GM23248 (cell line): Measurements from ENCODE around the gene RBM5. TPM values are rescaled to one million over a fixed set of nuclear protein-coding genes. Genes with fewer than 3 reads are reported as not detected.
A peak's percentile ranks its signal among the peaks of the same experiment; 100 is the strongest.

Experiments
- DNase-seq: peaks from one replicate; pipeline ENCODE4 v3.0.0-alpha.2; 2015
- H2AFZ ChIP-seq: fragments of 200-600 bp; sonication (generic); 2 replicates; pipeline ENCODE4 v1.6.1; 2016; ENCODE audit warnings: antibody characterized with exemption
- H3F3A ChIP-seq: fragments of 200-600 bp; sonication (generic); 2 replicates; pipeline ENCODE4 v1.6.1; 2016; ENCODE audit warnings: mild to moderate bottlenecking, antibody characterized with exemption, mixed run types; ENCODE audit not compliant: insufficient read depth
- H3K27ac ChIP-seq: fragments of 200-600 bp; sonication (generic); 2 replicates; pipeline ENCODE4 v1.5.1; 2016; ENCODE audit warnings: mild to moderate bottlenecking
- H3K27me3 ChIP-seq: fragments of 200-600 bp; sonication (generic); replicated peaks from 2 replicates; pipeline ENCODE4 v1.6.1; 2016; ENCODE audit warnings: mild to moderate bottlenecking; ENCODE audit not compliant: insufficient read depth
- H3K36me3 ChIP-seq: fragments of 200-600 bp; sonication (generic); 2 replicates; pipeline ENCODE4 v1.6.1; 2016; ENCODE audit warnings: low read depth, mild to moderate bottlenecking
- H3K4me1 ChIP-seq: fragments of 200-600 bp; sonication (generic); 2 replicates; pipeline ENCODE4 v1.6.1; 2016; ENCODE audit warnings: mild to moderate bottlenecking; ENCODE audit not compliant: insufficient read depth
- H3K4me2 ChIP-seq: fragments of 200-600 bp; sonication (generic); one replicate; pipeline ENCODE4 v1.6.1; 2016; ENCODE audit warnings: mild to moderate bottlenecking; ENCODE audit not compliant: unreplicated experiment
- H3K4me3 ChIP-seq: fragments of 200-600 bp; sonication (generic); 2 replicates; pipeline ENCODE4 v1.5.1; 2016; ENCODE audit warnings: mild to moderate bottlenecking
- H3K79me2 ChIP-seq: fragments of 200-600 bp; sonication (generic); 2 replicates; pipeline ENCODE4 v1.6.1; 2016; ENCODE audit warnings: mild to moderate bottlenecking; ENCODE audit not compliant: insufficient read depth
- H3K9ac ChIP-seq: fragments of 200-600 bp; sonication (generic); 2 replicates; pipeline ENCODE4 v1.6.1; 2016; ENCODE audit warnings: mild to moderate bottlenecking
- H3K9me2 ChIP-seq: fragments of 200-600 bp; sonication (generic); 2 replicates; pipeline ENCODE4 v1.6.1; 2016; ENCODE audit warnings: mixed run types, mild to moderate bottlenecking, moderate library complexity; ENCODE audit not compliant: insufficient read depth
- H3K9me3 ChIP-seq: fragments of 200-600 bp; sonication (generic); one replicate; pipeline ENCODE4 v1.6.1; 2017; ENCODE audit warnings: low read depth
- H4K20me1 ChIP-seq: fragments of 200-600 bp; sonication (generic); 2 replicates; pipeline ENCODE4 v1.6.0; 2016; ENCODE audit not compliant: insufficient read depth
- EZH2 ChIP-seq: fragments of 200-600 bp; sonication (generic); IDR thresholded peaks from 2 replicates; pipeline ENCODE4 v1.6.1; 2018; ENCODE audit warnings: antibody characterized with exemption, mild to moderate bottlenecking; ENCODE audit not compliant: insufficient read depth, poor library complexity, severe bottlenecking
- EZH2phosphoT487 ChIP-seq: fragments of 200-600 bp; sonication (generic); IDR thresholded peaks from 2 replicates; pipeline ENCODE4 v1.6.1; 2018; ENCODE audit warnings: antibody characterized with exemption, moderate library complexity, mild to moderate bottlenecking, low read depth; ENCODE audit not compliant: insufficient read depth
- WGBS, 2 experiments: methylation state at CpG; one replicate each; pipeline ENCODE4 v1.1.6; 2015 to 2017; ENCODE audit warnings: low lambda C conversion rate in 2 of 2, low coverage in 1 of 2; ENCODE audit errors: missing lambda C conversion rate in 2 of 2; 5-methylcytosine and 5-hydroxymethylcytosine counted together
- in situ Hi-C: fragments of 300-500 bp; cut with MboI; formaldehyde crosslinking; loops from 2 replicates; pipeline ENCODE4 v1.15.0; 2020
- polyA plus RNA-seq: library from polyadenylated mRNA; unstranded; fragments of >200 nt; fragmentation: Nextera tagmentation; extraction: Ambion mirVana; gene quantifications from 2 replicates; pipeline ENCODE4 v1.2.1, GENCODE V29; 2016
- total RNA-seq: library from RNA; depleted of rRNA; stranded (reverse); fragments of >200 nt; shearing (Covaris generic); gene quantifications from 2 replicates; pipeline ENCODE4 v1.2.3, GENCODE V29; 2014

The RBM5 gene
- total and polyA plus RNA-seq, 2 experiments from 2014 or later = 55.0 to 86.1 TPM

- DNase-seq = peak; percentile 82
- no peaks in the 10 kb centered on the region for H4K20me1 ChIP-seq
- H3K4me3 ChIP-seq = no peak overlapping the region
- no peaks in the 10 kb centered on the region for H3K9me2 ChIP-seq
- H3K27ac ChIP-seq = no peak overlapping the region
- H3K4me1 ChIP-seq = 0 out of 2 replicates have a peak, but pooled peaks cover 4% of the 10 kb centered on the region
- TF ChIP-seq EZH2phosphoT487 = no peak
- TF ChIP-seq EZH2 = no peak
- no peaks in the 10 kb centered on the region for H3K79me2 ChIP-seq
- no peak overlapping the region for H3K4me2 ChIP-seq
- H3F3A ChIP-seq = peaks cover 48% of the 10 kb centered on the region
- H3K27me3 ChIP-seq = no peaks in the 10 kb centered on the region
- WGBS, 2 experiments = 9 to 15% methylated on average over 13 of the region's 13 CpGs
- H3K9me3 ChIP-seq = no peaks in the 10 kb centered on the region
- in situ Hi-C loops = loop anchor here (10.0 kb wide), 1 partner anchor 63 kb away; no protein-coding TSS in a partner anchor
- H2AFZ ChIP-seq = no peak overlapping the region
- peaks cover 31% of the 10 kb centered on the region for H3K36me3 ChIP-seq
- H3K9ac ChIP-seq = no peak overlapping the region
Observed at GRCh38 chr3:50121072-50122032, 32.6 kb downstream of the RBM5 start.

DNA sequence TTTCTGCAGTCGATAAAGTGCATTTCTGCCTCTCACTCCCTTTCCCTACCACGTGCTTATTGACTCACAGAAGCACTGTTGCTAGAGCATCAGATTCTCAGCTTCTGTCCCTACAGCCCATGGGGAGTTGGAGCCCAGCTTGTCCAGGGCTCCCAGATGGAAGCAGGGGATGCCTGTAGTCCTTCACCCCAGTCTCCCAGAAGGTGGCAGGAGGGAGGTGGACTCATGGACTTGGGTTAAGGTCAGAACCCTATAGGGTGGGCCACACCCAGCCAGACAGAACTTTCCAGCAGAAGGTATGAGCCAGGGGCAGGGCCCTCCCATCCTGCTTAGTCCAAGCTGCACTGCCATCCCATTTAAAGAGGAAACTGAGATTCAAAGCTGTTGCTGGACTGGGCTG is 33.4 kb downstream of the RBM5 start:
- Histone ChIP-seq H3K36me3 (peaks cover 23% of the 10 kb centered on the region; the same call in 1 of the 2 replicates), H3K9me2 (no peaks in the 10 kb centered on the region), H3K9ac (no peak overlapping the region), H3K4me2 (no peak overlapping the region), H3K27ac (no peak overlapping the region), H3K4me1 (0 out of 2 replicates have a peak, but pooled peaks cover 4% of the 10 kb centered on the region), H3K9me3 (no peaks in the 10 kb centered on the region), H3K27me3 (no peaks in the 10 kb centered on the region), H3K4me3 (no peak overlapping the region), H2AFZ (no peak overlapping the region), H3F3A (peaks cover 41% of the 10 kb centered on the region), H4K20me1 (no peaks in the 10 kb centered on the region), H3K79me2 (no peaks in the 10 kb centered on the region)
- 18 to 28% methylated on average over 2 of the region's 2 CpGs for WGBS, 2 experiments
- in situ Hi-C loops = loop anchor here (10.0 kb wide), 1 partner anchor 63 kb away; no protein-coding TSS in a partner anchor
- peak; percentile 57 for DNase-seq
- TF ChIP-seq EZH2phosphoT487 (no peak), EZH2 (no peak)

DNA sequence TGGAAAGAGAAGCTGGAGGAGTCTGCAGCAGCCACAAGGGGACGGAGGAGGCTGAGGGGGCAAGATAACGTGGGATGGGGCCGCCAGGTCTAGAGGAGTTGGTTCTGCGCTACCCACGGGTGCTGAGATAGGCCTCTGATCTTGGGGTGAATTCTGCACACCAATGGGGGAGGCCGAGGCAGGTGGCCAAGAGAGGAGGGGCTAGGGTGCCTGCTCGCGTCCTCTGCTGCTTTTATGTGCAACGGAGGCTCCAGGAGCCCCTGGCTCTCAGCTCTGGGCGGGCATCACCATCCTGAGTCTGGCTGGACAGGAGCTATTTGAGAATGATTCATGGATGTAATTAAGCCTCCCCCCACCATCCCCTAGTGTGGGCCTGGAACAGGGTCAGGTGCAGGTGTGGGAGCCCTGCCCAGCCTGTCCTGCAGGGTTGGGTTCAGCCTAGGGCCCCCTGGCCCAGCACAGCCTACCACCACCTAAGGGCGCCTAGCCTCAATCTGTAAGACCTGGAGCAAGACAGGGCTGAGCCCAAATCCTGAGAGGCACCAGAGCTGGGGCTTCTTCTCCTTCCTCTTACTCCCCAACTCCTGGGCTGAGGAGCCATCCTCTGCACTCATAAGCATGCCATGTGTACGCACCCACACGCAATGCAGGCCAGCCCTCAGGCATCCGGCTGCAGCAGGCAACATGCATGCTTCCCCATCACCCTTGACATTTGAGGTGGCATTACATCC is 34.1 kb downstream of the RBM5 start:
- H3K9me2 ChIP-seq = no peaks in the 10 kb centered on the region
- H3K4me2 ChIP-seq = no peak overlapping the region
- no peak for TF ChIP-seq EZH2
- TF ChIP-seq EZH2phosphoT487 = no peak
- H3K4me1 ChIP-seq = 0 out of 2 replicates have a peak, but pooled peaks cover 4% of the 10 kb centered on the region
- peaks cover 16% of the 10 kb centered on the region; the same call in 1 of the 2 replicates for H3K36me3 ChIP-seq
- no peaks in the 10 kb centered on the region for H3K9me3 ChIP-seq
- no peaks in the 10 kb centered on the region for H4K20me1 ChIP-seq
- H3K27ac ChIP-seq = no peak overlapping the region
- in situ Hi-C loops = loop anchor here (10.0 kb wide), 1 partner anchor 62 kb away; no protein-coding TSS in a partner anchor
- 68 to 73% methylated on average over 14 of the region's 14 CpGs for WGBS, 2 experiments
- H3F3A ChIP-seq = peaks cover 34% of the 10 kb centered on the region
- no peak overlapping the region for H3K4me3 ChIP-seq
- DNase-seq = peak; percentile 28
- no peak overlapping the region for H3K9ac ChIP-seq
- no peaks in the 10 kb centered on the region for H3K27me3 ChIP-seq
- H3K79me2 ChIP-seq = no peaks in the 10 kb centered on the region
- H2AFZ ChIP-seq = no peak overlapping the region

GRCh38 chr3:50123394-50124051 is 34.8 kb downstream of the RBM5 start:
- no peak overlapping the region for H3K27ac ChIP-seq
- H3K36me3 ChIP-seq = peaks cover 9% of the 10 kb centered on the region; the same call in 1 of the 2 replicates
- H3K27me3 ChIP-seq = no peaks in the 10 kb centered on the region
- TF ChIP-seq EZH2 = no peak
- no peak for TF ChIP-seq EZH2phosphoT487
- no peak overlapping the region for H3K4me2 ChIP-seq
- in situ Hi-C loops = loop anchor here (10.0 kb wide), 1 partner anchor 61 kb away; no protein-coding TSS in a partner anchor
- 0 out of 2 replicates have a peak, but pooled peaks cover 4% of the 10 kb centered on the region for H3K4me1 ChIP-seq
- H4K20me1 ChIP-seq = no peaks in the 10 kb centered on the region
- no peak overlapping the region for H3K9ac ChIP-seq
- WGBS, 2 experiments = 14 to 51% methylated on average over 1 to 4 of the region's 4 CpGs
- no peak overlapping the region for H3K4me3 ChIP-seq
- peaks cover 27% of the 10 kb centered on the region for H3F3A ChIP-seq
- no peaks in the 10 kb centered on the region for H3K9me3 ChIP-seq
- H3K9me2 ChIP-seq = no peaks in the 10 kb centered on the region
- no peak overlapping the region for H2AFZ ChIP-seq
- no peaks in the 10 kb centered on the region for H3K79me2 ChIP-seq
- no peak for DNase-seq
